ENCODE data around the gene TRAPPC6A.

GRCh38 chr19:45117671-45118070, 60.4 kb downstream of the TRAPPC6A start:
- TF ChIP-seq POLR2A (IDR thresholded peaks at IDR 0.05) (no peak), CTCF (IDR thresholded peaks at IDR 0.05) (no peak)
